OCI-LY3 (cell line): Measurements from ENCODE around the gene BMP7.

Experiments used
- H2AFZ ChIP-seq: fragments of 200-600, 300-600 bp; shearing (Covaris generic); 2 replicates; pipeline ENCODE4 v1.6.0; 2014; ENCODE audit warnings: antibody characterized with exemption, low read depth, low read length
- H3K27ac ChIP-seq: fragments of 200-600, 300-600 bp; sonication (generic); 2 replicates; pipeline ENCODE4 v1.5.1; 2014; ENCODE audit warnings: mild to moderate bottlenecking, low read length, moderate library complexity, mixed read lengths
- H3K27me3 ChIP-seq: fragments of 200-600, 300-600 bp; sonication (generic); 2 replicates; pipeline ENCODE4 v1.6.1; 2014; ENCODE audit warnings: low read depth, low read length, mixed read lengths
- H3K36me3 ChIP-seq: fragments of 200-600, 300-600 bp; sonication (generic); replicated peaks from 2 replicates; pipeline ENCODE3; 2014; ENCODE audit warnings: low read depth, low read length, mixed read lengths
- H3K4me1 ChIP-seq: fragments of 300-600, 200-600 bp; sonication (generic); 2 replicates; pipeline ENCODE4 v1.6.1; 2014; ENCODE audit warnings: low read length, mixed read lengths
- H3K4me2 ChIP-seq: fragments of 200-600, 300-600 bp; sonication (generic); 2 replicates; pipeline ENCODE4 v1.6.1; 2014; ENCODE audit warnings: low read length, mixed read lengths
- H3K4me3 ChIP-seq: fragments of 300-600, 200-600 bp; sonication (generic); 2 replicates; pipeline ENCODE4 v1.5.1; 2014; ENCODE audit warnings: antibody characterized with exemption, mild to moderate bottlenecking, low read length, moderate library complexity
- H3K79me2 ChIP-seq: fragments of 300-600, 200-600 bp; shearing (Covaris generic); 2 replicates; pipeline ENCODE4 v1.6.1; 2014; ENCODE audit warnings: mild to moderate bottlenecking, low read length, mixed read lengths
- H3K9ac ChIP-seq: fragments of 300-600, 200-600 bp; shearing (Covaris generic); 2 replicates; pipeline ENCODE4 v1.6.0; 2014; ENCODE audit warnings: mild to moderate bottlenecking, low read length, moderate library complexity
- H3K9me3 ChIP-seq: fragments of 200-600, 300-600 bp; shearing (Covaris generic); 2 replicates; pipeline ENCODE4 v1.6.1; 2014; ENCODE audit warnings: low read length, mixed read lengths; ENCODE audit not compliant: insufficient read depth
- H4K20me1 ChIP-seq: fragments of 200-600, 300-600 bp; sonication (generic); 2 replicates; pipeline ENCODE4 v1.6.1; 2016; ENCODE audit warnings: low read length, mixed read lengths; ENCODE audit not compliant: insufficient read depth
- EZH2phosphoT487 ChIP-seq: fragments of 200-600 bp; shearing (Covaris generic); IDR thresholded peaks from 2 replicates; pipeline ENCODE4 v1.6.1; 2018; ENCODE audit warnings: antibody characterized with exemption, mixed run types, low read depth
- TF ChIP-seq, protein P1 (sequence below): fragments of 200-600, 300-600 bp; sonication (generic); IDR thresholded peaks from 2 replicates; pipeline ENCODE4 v1.5.1; 2014; ENCODE audit warnings: antibody characterized with exemption, low read length, low read depth

BMP7 gene

DNA sequence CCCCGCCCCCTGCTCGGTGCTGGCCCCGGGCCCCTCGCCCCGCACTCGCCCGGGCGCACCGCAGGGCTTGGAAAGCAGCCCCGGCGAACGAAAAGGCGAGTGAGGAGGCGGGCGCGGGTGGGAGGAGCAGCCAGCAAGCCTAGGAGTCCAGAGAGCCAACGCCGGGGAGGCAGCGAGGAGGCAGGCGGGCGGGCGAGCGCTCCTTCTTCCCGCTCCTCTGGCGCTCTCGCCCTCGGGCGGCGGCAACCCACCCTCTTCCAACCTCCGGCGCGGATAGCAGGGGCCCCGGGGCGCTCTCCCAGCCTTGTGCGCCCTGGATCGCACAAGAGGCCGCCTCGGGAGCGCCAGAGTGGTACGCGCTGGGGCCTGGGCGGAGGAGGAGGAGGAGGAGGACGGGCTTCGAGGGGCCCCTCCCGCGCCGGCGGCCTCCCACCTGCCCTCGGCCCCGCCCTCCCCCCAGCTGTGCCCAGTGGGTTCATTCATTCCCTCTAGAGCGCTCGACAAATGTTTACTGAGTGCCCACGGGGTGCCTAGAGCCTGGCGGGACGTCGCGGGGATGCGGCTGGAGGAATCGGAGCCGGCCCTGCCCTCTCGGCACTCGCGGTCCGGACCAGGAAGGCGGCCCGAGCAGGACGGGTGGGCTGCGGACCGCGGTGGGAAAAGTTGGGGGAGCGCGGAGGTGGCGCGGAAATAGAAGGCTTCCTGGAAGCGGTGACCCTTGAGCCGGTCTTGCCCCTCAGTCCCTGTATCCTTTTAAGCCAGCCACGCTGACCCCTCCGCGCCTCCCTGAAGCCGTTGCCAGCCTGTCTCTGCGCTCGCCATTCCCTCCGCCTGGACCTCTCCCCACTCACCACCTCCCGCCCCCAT, at the start of gene BMP7:
Gene BMP7, minus strand, starts transcription at position 351 of the 867 bp plus-strand sequence. CDS start 519 bp downstream, outside the sequence.
- H3K79me2 ChIP-seq, result no peaks in the 10 kb centered on the region
- no peak within 1 kb of the TSS for H3K4me2 ChIP-seq
- no peaks in the 10 kb centered on the region for H3K4me1 ChIP-seq
- no peak for TF ChIP-seq EZH2phosphoT487
- TF ChIP-seq, protein P1, sequence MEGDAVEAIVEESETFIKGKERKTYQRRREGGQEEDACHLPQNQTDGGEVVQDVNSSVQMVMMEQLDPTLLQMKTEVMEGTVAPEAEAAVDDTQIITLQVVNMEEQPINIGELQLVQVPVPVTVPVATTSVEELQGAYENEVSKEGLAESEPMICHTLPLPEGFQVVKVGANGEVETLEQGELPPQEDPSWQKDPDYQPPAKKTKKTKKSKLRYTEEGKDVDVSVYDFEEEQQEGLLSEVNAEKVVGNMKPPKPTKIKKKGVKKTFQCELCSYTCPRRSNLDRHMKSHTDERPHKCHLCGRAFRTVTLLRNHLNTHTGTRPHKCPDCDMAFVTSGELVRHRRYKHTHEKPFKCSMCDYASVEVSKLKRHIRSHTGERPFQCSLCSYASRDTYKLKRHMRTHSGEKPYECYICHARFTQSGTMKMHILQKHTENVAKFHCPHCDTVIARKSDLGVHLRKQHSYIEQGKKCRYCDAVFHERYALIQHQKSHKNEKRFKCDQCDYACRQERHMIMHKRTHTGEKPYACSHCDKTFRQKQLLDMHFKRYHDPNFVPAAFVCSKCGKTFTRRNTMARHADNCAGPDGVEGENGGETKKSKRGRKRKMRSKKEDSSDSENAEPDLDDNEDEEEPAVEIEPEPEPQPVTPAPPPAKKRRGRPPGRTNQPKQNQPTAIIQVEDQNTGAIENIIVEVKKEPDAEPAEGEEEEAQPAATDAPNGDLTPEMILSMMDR, result no peak
- H3K27me3 ChIP-seq, result peaks cover 11% of the 10 kb centered on the region
- H3K27ac ChIP-seq, result no peak within 1 kb of the TSS
- H4K20me1 ChIP-seq, result no peaks in the 10 kb centered on the region
- no peaks in the 10 kb centered on the region for H3K36me3 ChIP-seq
- H3K9me3 ChIP-seq, result no peaks in the 10 kb centered on the region
- no peak within 1 kb of the TSS for H3K9ac ChIP-seq
- no peak within 1 kb of the TSS for H3K4me3 ChIP-seq
- H2AFZ ChIP-seq, result no peak within 1 kb of the TSS

DNA sequence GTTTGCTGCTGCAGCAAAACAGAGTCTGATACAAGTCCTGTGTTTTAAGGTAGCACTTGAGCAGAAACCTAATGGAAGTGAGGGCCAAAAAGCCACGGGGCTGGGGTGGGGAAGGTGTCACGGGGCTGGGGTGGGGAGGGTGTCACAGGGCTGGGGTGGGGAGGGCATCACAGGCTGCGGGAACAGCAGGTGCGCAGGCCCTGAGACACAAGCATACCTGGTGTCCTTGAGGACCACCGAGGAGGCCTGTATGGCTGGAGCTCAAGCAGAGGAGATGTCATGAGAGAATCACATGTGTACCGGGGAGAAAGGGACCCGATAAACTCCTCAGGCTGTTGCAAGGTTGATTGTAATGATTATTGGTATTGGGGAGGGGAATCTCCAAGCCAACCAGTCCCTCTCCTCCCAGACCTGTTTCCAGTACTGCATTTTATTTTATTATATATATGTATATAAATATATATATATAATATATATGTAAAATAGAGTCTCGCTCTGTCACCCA, 49.6 kb upstream of the BMP7 start:
- no peak overlapping the region for H3K4me3 ChIP-seq
- H3K79me2 ChIP-seq, result no peaks in the 10 kb centered on the region
- no peaks in the 10 kb centered on the region for H3K4me1 ChIP-seq
- H3K36me3 ChIP-seq, result no peaks in the 10 kb centered on the region
- H4K20me1 ChIP-seq, result no peaks in the 10 kb centered on the region
- TF ChIP-seq EZH2phosphoT487, result no peak
- TF ChIP-seq, protein P1, result no peak
- H2AFZ ChIP-seq, result no peak overlapping the region
- no peak overlapping the region for H3K27ac ChIP-seq
- H3K9ac ChIP-seq, result no peak overlapping the region
- peaks cover 75% of the 10 kb centered on the region for H3K27me3 ChIP-seq
- H3K4me2 ChIP-seq, result no peak overlapping the region
- H3K9me3 ChIP-seq, result peaks cover 12% of the 10 kb centered on the region; the same call in 1 of the 2 replicates

DNA sequence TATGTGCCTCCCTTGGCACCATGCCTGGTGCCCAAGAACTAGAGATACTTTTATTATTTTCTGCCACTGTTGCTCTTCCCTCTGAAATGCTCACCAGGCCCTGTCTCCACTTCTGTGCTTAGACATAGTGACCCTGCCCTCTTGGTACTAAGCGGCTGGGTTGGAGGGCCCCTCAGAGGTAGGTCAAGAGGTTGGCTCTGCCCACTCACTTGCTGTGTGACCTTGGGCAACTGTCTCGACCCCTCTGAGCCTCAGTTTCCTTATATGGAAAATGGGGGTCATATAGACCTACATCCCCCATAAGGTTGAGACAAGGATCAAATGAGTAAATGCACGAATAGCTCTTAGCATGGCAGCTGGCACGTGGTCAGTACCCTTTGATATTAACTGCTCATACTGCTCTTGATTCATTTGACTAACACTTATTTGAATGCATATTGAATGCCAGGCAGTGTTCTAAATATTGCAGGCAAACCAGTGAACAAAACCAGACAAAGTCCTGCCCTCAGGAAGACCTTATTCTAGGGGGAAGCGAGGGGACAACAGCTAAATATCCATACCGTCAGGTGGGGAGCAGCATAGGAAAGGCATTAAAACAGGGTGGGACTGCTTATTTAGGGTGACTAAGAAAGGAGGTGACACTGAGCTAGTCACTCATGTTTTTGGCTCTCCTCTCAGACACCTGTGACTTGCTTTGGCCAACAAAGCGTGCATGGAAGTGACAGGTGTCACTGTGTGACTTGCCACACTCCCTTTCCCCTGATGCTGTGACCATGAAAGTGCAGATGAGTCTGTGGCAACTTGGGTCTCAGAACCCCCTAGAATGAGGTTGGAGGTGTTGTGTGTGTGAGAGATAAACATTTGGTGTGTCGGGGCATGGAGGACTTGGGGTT, 48.9 kb upstream of the BMP7 start:
- Histone ChIP-seq H3K4me3 (no peak overlapping the region), H3K36me3 (no peaks in the 10 kb centered on the region), H3K79me2 (no peaks in the 10 kb centered on the region), H3K27ac (no peak overlapping the region), H3K9ac (no peak overlapping the region), H3K9me3 (peaks cover 12% of the 10 kb centered on the region; the same call in 1 of the 2 replicates), H4K20me1 (no peaks in the 10 kb centered on the region), H2AFZ (no peak overlapping the region), H3K4me1 (no peaks in the 10 kb centered on the region), H3K27me3 (peaks cover 77% of the 10 kb centered on the region), H3K4me2 (no peak overlapping the region)
- TF ChIP-seq EZH2phosphoT487, result no peak
- TF ChIP-seq, protein P1, result no peak
